HCT116 (cell line): ENCODE results near the gene CNTNAP5. TPM values are rescaled to one million over a fixed set of nuclear protein-coding genes. Genes with fewer than 3 reads are reported as not detected.

ENCODE experiments used
- ATAC-seq: fragments of 200-7000 bp; cut with Tn5 transposase; 2 replicates; pipeline ENCODE4 v1.9.1; 2020; ENCODE audit warnings: mild to moderate bottlenecking, moderate library complexity
- BruUV-seq: library from RNA; stranded (reverse); fragments of 400-500 nt; replicated peaks from 2 replicates; lab custom pipeline; 2021; lab: Mats Ljungman, UMichigan
- CTCF ChIA-PET: fragments of 300-600 bp; sonication (Branson Sonifier 250); formaldehyde crosslinking; loops from one replicate; lab custom pipeline; 2021; ENCODE audit warnings: antibody characterized with exemption; lab: Charles Lee
- POLR2A ChIA-PET: fragments of 300-600, 350-600 bp; sonication (Branson Sonifier 250); formaldehyde crosslinking; loops from one replicate; lab custom pipeline; 2021; ENCODE audit warnings: antibody characterized with exemption; lab: Charles Lee
- RAD21 ChIA-PET, 2 experiments: fragments of 300-600 bp; sonication (Branson Sonifier 250); formaldehyde crosslinking; loops; one replicate each; lab custom pipeline; 2023; ENCODE audit warnings: low total read pairs in 2 of 2; ENCODE audit not compliant: uncharacterized antibody in 2 of 2, unreplicated experiment in 2 of 2, low non-redundant PET in 1 of 2; lab: Charles Lee
- DNase-seq: peaks from one replicate; pipeline ENCODE4 v3.0.0-alpha.2; 2010; ENCODE audit warnings: low read depth, low spot score
- H2AFZ ChIP-seq: fragments of 200-600 bp; shearing (Covaris generic), sonication (generic); 2 replicates; pipeline ENCODE4 v1.6.1; 2017; ENCODE audit warnings: low read depth, mixed run types, mixed read lengths, antibody characterized with exemption, low read length; ENCODE audit not compliant: poor library complexity, severe bottlenecking
- H3K27ac ChIP-seq: 2 replicates; pipeline ENCODE4 v1.5.1; 2012; ENCODE audit warnings: low read depth, low read length
- H3K27me3 ChIP-seq: fragments of 200-600 bp; sonication (generic); 2 replicates; pipeline ENCODE4 v1.6.1; 2016; ENCODE audit warnings: mixed run types, low read length, mixed read lengths; ENCODE audit not compliant: insufficient read depth
- H3K36me3 ChIP-seq, 2 experiments: fragments of 200-500 bp in 1 of 2; fragments of 200-600 bp in 1 of 2; sonication (Bioruptor generic) in 1 of 2; sonication (generic) in 1 of 2; 2 replicates each; pipeline versions ENCODE4 v1.5.1 to v1.6.1; 2014 to 2016; ENCODE audit warnings: low read length in 2 of 2, inconsistent platforms in 1 of 2, mixed read lengths in 1 of 2, mixed run types in 1 of 2; ENCODE audit not compliant: insufficient read depth in 2 of 2, control insufficient read depth in 1 of 2
- H3K4me1 ChIP-seq, 2 experiments: fragments of 200-600 bp in 1 of 2; sonication (generic) in 1 of 2; 2 replicates each; pipeline versions ENCODE4 v1.5.1 to v1.6.1; 2012 to 2017; ENCODE audit warnings: low read length in 2 of 2, inconsistent platforms in 1 of 2, mild to moderate bottlenecking in 1 of 2, mixed read lengths in 1 of 2, mixed run types in 1 of 2, moderate library complexity in 1 of 2; ENCODE audit not compliant: insufficient read depth in 2 of 2, control insufficient read depth in 1 of 2
- H3K4me2 ChIP-seq: fragments of 200-600 bp; sonication (generic); 2 replicates; pipeline ENCODE4 v1.6.1; 2017; ENCODE audit warnings: mixed run types, low read length, mixed read lengths
- H3K4me3 ChIP-seq, 2 experiments: fragments of 200-600 bp in 1 of 2; sonication (generic) in 1 of 2; replicated peaks in 1 of 2; 2 replicates each; pipeline ENCODE4 v1.5.1; 2011 to 2016; ENCODE audit warnings: low read length in 2 of 2, control low read depth in 1 of 2, low read depth in 1 of 2, mild to moderate bottlenecking in 1 of 2, mixed read lengths in 1 of 2, mixed run types in 1 of 2
- H3K79me2 ChIP-seq: fragments of 200-600 bp; sonication (generic); 2 replicates; pipeline ENCODE4 v1.6.1; 2017; ENCODE audit warnings: mild to moderate bottlenecking, mixed run types, low read length, moderate library complexity, mixed read lengths; ENCODE audit not compliant: insufficient read depth
- H3K9ac ChIP-seq: fragments of 200-600 bp; sonication (generic); 2 replicates; pipeline ENCODE4 v1.6.1; 2016; ENCODE audit warnings: low read length, mixed read lengths
- H3K9me2 ChIP-seq: fragments of 200-600 bp; sonication (generic), shearing (Covaris generic); 2 replicates; pipeline ENCODE4 v1.6.1; 2017; ENCODE audit warnings: mixed run types, mild to moderate bottlenecking, moderate library complexity; ENCODE audit not compliant: insufficient read depth
- H3K9me3 ChIP-seq, 2 experiments: fragments of 200-500 bp in 1 of 2; fragments of 200-600 bp in 1 of 2; sonication (Bioruptor generic) in 1 of 2; sonication (generic) in 1 of 2; 2 replicates each; pipeline ENCODE4 v1.6.1; 2014 to 2017; ENCODE audit warnings: low read length in 2 of 2, mixed read lengths in 2 of 2, inconsistent platforms in 1 of 2, low read depth in 1 of 2, mild to moderate bottlenecking in 1 of 2, mixed run types in 1 of 2, moderate library complexity in 1 of 2; ENCODE audit not compliant: control insufficient read depth in 1 of 2, insufficient read depth in 1 of 2
- H4K20me1 ChIP-seq: fragments of 200-600 bp; sonication (generic), shearing (Covaris generic); 2 replicates; pipeline ENCODE4 v1.6.1; 2017; ENCODE audit warnings: mixed run types, mild to moderate bottlenecking, moderate library complexity; ENCODE audit not compliant: insufficient read depth
- CBX3 ChIP-seq: IDR thresholded peaks from 2 replicates; pipeline ENCODE4 v1.6.1; 2012; ENCODE audit warnings: low read depth
- CEBPB ChIP-seq: IDR thresholded peaks from 2 replicates; pipeline ENCODE4 v1.6.1; 2012; ENCODE audit warnings: low read depth
- CTCF ChIP-seq, 3 experiments: fragments of 200-600 bp in 1 of 3; sonication (generic) in 1 of 3; IDR thresholded peaks in 2 of 3; conservative IDR thresholded peaks in 1 of 3; 2 replicates each; pipeline ENCODE4 v1.5.1; 2012 to 2017; ENCODE audit warnings: low read depth in 2 of 3, low read length in 2 of 3, antibody characterized with exemption in 1 of 3, borderline replicate concordance in 1 of 3, control low read depth in 1 of 3, mild to moderate bottlenecking in 1 of 3, mixed read lengths in 1 of 3, mixed run types in 1 of 3, moderate library complexity in 1 of 3; ENCODE audit not compliant: insufficient read depth in 1 of 3
- EGR1 ChIP-seq: IDR thresholded peaks from 2 replicates; pipeline ENCODE4 v1.6.1; 2012; ENCODE audit warnings: low read depth
- ELF1 ChIP-seq: IDR thresholded peaks from 2 replicates; pipeline ENCODE4 v1.6.1; 2012; ENCODE audit warnings: low read depth, borderline replicate concordance
- EZH2phosphoT487 ChIP-seq: fragments of 200-600 bp; IDR thresholded peaks from 2 replicates; pipeline ENCODE4 v1.6.1; 2018; ENCODE audit warnings: antibody characterized with exemption, borderline replicate concordance
- FOSL1 ChIP-seq: IDR thresholded peaks from 2 replicates; pipeline ENCODE4 v1.6.1; 2012; ENCODE audit warnings: low read depth
- JUND ChIP-seq: IDR thresholded peaks from 2 replicates; pipeline ENCODE4 v1.6.1; 2012
- POLR2A ChIP-seq: IDR thresholded peaks from 2 replicates; pipeline ENCODE4 v1.7.0; 2011; ENCODE audit warnings: borderline replicate concordance; ENCODE audit not compliant: insufficient read depth, insufficient read length; ENCODE audit errors: extremely low read depth
- POLR2AphosphoS5 ChIP-seq: IDR thresholded peaks from 2 replicates; pipeline ENCODE4 v1.6.1; 2011; ENCODE audit warnings: mild to moderate bottlenecking, low read depth, low read length, moderate library complexity
- RAD21 ChIP-seq: IDR thresholded peaks from 2 replicates; pipeline ENCODE4 v1.6.1; 2012; ENCODE audit warnings: low read depth, mild to moderate bottlenecking
- REST ChIP-seq: IDR thresholded peaks from 2 replicates; pipeline ENCODE4 v1.6.1; 2012; ENCODE audit warnings: low read depth
- SIN3A ChIP-seq: IDR thresholded peaks from 2 replicates; pipeline ENCODE4 v1.6.1; 2012; ENCODE audit warnings: low read depth
- SP1 ChIP-seq: IDR thresholded peaks from 2 replicates; pipeline ENCODE4 v1.6.1; 2012; ENCODE audit warnings: low read depth
- SRF ChIP-seq: IDR thresholded peaks from 2 replicates; pipeline ENCODE4 v1.6.1; 2012; ENCODE audit warnings: low read depth
- YY1 ChIP-seq: IDR thresholded peaks from 2 replicates; pipeline ENCODE4 v1.6.1; 2011; ENCODE audit warnings: low read length, low read depth, moderate library complexity, mild to moderate bottlenecking; ENCODE audit not compliant: insufficient replicate concordance; ENCODE audit errors: extremely low read depth
- ZNF274 ChIP-seq: fragments of 200-500 bp; sonication (Bioruptor generic); IDR thresholded peaks from 2 replicates; pipeline ENCODE4 v1.6.1; 2014; ENCODE audit warnings: mild to moderate bottlenecking, low read depth, low read length, inconsistent platforms
- intact Hi-C: fragments of 100-400 bp; cut with micrococcal nuclease; formaldehyde crosslinking; loops from 2 replicates; pipeline ENCODE4 v1.10.0; 2022
- total RNA-seq: library from RNA; stranded (reverse); gene quantifications from one replicate; pipeline ENCODE4 v1.2.1, GENCODE V29; 2021; ENCODE audit not compliant: unreplicated experiment
- TF ChIP-seq, protein P1 (sequence below): IDR thresholded peaks from 2 replicates; pipeline ENCODE4 v1.6.1; 2012
- TF ChIP-seq, protein P2 (sequence below): IDR thresholded peaks from 2 replicates; pipeline ENCODE4 v1.6.1; 2011; ENCODE audit warnings: mild to moderate bottlenecking, low read length, moderate library complexity; ENCODE audit not compliant: insufficient replicate concordance; ENCODE audit errors: extremely low read depth
- TF ChIP-seq, protein P3 (sequence below): IDR thresholded peaks from 2 replicates; pipeline ENCODE4 v1.6.1; 2012

The CNTNAP5 gene
- total RNA-seq, 1 experiment from 2014 or later: not detected

DNA sequence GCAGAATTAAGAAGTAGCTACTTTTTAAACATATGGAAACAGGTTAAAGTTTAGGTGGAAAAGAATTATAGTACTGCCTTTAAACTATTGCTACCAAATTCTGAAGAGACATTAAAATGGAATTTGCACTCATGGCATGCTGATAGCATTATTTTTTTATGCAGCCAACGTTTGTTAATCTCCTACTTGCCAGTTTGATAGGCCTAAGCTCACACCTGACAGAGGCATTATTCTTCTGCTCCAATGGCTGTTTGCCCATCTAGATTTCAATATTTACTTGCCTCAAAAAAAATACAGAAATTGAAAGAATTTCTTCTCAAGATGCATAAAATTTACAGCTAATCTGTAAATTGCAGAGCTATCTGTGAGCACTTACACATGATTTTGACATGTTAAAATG, 849.6 kb downstream of the CNTNAP5 start:
- BruUV-seq: no TSS peak
- CTCF ChIA-PET: no interaction called here
- H3K9me3 ChIP-seq: peaks cover 12 to 14% of the 10 kb centered on the region in 2 experiments; a peak in 2 of 4 replicates

More for the DNA sequence above, 849.6 kb downstream of the CNTNAP5 start:
- intact Hi-C loops: no loop called here
- H3K9me2 ChIP-seq: no peaks in the 10 kb centered on the region
- no peaks in the 10 kb centered on the region for H4K20me1 ChIP-seq
- no peak overlapping the region for H2AFZ ChIP-seq
- no peak for DNase-seq
- ATAC-seq: no peak
- TF ChIP-seq CTCF (IDR thresholded peaks at IDR 0.05 in 2 of 3, conservative IDR thresholded peaks at IDR 0.05 in 1 of 3; ENCODE audit: borderline replicate concordance in 1 of 3, insufficient read depth in 1 of 3, low read depth in 2 of 3, low read length in 2 of 3) (no peak), EGR1 (no peak), FOSL1 (no peak), SP1 (no peak), ZNF274 (no peak), ELF1 (no peak), POLR2AphosphoS5 (no peak), YY1 (no peak), SIN3A (no peak), RAD21 (no peak), JUND (no peak), POLR2A (no peak), SRF (no peak), REST (no peak), CBX3 (no peak), EZH2phosphoT487 (no peak), CEBPB (no peak)
- TF ChIP-seq, protein P1, sequence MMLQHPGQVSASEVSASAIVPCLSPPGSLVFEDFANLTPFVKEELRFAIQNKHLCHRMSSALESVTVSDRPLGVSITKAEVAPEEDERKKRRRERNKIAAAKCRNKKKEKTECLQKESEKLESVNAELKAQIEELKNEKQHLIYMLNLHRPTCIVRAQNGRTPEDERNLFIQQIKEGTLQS: no peak
- TF ChIP-seq, protein P2, sequence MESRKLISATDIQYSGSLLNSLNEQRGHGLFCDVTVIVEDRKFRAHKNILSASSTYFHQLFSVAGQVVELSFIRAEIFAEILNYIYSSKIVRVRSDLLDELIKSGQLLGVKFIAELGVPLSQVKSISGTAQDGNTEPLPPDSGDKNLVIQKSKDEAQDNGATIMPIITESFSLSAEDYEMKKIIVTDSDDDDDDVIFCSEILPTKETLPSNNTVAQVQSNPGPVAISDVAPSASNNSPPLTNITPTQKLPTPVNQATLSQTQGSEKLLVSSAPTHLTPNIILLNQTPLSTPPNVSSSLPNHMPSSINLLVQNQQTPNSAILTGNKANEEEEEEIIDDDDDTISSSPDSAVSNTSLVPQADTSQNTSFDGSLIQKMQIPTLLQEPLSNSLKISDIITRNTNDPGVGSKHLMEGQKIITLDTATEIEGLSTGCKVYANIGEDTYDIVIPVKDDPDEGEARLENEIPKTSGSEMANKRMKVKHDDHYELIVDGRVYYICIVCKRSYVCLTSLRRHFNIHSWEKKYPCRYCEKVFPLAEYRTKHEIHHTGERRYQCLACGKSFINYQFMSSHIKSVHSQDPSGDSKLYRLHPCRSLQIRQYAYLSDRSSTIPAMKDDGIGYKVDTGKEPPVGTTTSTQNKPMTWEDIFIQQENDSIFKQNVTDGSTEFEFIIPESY: no peak
- TF ChIP-seq, protein P3, sequence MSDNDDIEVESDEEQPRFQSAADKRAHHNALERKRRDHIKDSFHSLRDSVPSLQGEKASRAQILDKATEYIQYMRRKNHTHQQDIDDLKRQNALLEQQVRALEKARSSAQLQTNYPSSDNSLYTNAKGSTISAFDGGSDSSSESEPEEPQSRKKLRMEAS: no peak
- H3K27me3 ChIP-seq: no peaks in the 10 kb centered on the region
- H3K27ac ChIP-seq: no peak overlapping the region
- ChIA-PET RAD21 (no interaction called here), POLR2A (no interaction called here)
- H3K4me1 ChIP-seq: no peaks in the 10 kb centered on the region
- no peaks in the 10 kb centered on the region for H3K36me3 ChIP-seq
- H3K4me2 ChIP-seq: no peak overlapping the region
- H3K4me3 ChIP-seq: no peak overlapping the region
- no peaks in the 10 kb centered on the region for H3K79me2 ChIP-seq
- H3K9ac ChIP-seq: no peak overlapping the region
